ENCODE data around the gene MTMR11.
"Not testable (repeated sequence)": the region's sequence is repeated elsewhere in the genome, so short reads cannot be mapped to it uniquely, and the experiment has no call there.

MTMR11 gene

DNA sequence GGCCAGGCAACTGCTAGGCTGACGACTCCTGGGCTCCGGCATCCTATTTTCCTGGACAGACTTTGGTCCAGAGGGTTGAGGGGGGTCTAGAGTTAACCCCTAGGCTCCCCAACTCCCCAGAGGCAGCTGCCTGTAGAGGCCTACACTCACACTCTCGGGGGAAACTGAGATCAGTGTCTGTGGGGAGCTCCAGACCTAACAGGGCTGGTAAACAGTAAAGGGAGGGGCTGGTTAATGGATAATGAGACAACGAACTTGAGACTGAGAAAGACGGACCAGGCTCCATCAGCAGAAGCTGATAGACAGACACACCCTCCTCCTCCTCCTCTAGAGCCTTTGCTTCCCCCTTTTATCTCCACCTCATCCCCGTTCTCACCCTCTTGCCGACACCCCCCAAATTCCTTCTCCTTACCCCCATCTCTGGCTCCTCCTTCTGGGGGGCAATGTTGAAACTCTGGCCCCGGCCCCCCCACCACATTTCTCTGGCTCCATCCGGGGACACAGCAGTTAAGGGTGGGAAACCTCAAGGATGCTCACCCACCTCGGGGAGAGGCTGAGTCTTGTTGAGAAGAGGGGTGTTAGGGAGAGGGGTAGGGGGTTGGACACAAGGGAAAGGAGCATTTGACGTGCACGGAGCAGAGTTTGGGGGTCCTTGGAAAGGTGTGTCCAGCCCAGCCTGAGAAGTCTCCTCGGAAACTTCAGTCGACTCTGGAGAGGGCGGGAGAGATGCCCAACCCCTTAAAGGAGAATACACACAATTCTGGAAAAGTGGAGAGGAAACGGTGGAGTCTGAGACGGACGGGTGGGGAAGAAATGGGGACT lies at the start of gene MTMR11:
TSS of gene MTMR11 (minus strand) at position 710 of the 822 bp plus-strand sequence. CDS start at position 478, 232 bp downstream.
- H3K4me3 Mint-ChIP-seq = peak within 1 kb of the TSS; percentile 45
- peaks cover 30% of the 10 kb centered on the region for H3K4me1 Mint-ChIP-seq (ENCODE audit: low read depth)
- H3K36me3 Mint-ChIP-seq (ENCODE audit: low read depth) = no peaks in the 10 kb centered on the region
- H3K27me3 Mint-ChIP-seq (ENCODE audit: low read depth) = no peaks in the 10 kb centered on the region
- H3K27ac Mint-ChIP-seq = peak within 1 kb of the TSS; percentile 71
- no peaks in the 10 kb centered on the region for H3K9me3 Mint-ChIP-seq

DNA sequence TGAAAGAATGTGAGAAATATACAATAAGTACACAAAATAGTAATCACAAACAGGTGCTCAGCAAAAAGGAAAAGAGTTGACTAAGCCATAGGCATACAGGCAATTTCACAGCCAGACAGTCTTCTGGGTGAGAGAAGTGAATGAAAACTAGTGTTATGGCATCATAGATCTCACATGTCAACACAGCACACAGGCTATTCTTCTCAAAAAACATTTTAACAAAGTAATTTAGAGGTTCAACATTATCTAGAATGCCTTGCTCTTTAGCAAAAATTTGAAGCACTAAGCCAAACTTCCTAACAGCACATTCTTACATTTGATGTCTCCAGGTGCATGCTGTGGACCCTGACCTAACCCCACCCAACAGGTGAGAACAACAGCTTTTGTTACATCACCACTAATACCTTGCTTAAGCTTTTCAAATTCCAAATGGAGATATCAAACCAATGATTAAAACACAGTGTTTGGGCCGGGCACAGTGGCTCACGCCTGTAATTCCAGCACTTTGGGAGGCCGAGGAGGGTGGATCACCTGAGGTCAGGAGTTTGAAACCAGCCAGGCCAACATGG lies 43.4 kb upstream of the MTMR11 start:
- no peak overlapping the region for H3K4me3 Mint-ChIP-seq
- no peaks in the 10 kb centered on the region for H3K27me3 Mint-ChIP-seq (ENCODE audit: low read depth)
- H3K36me3 Mint-ChIP-seq (ENCODE audit: low read depth) = peaks cover 10% of the 10 kb centered on the region
- peaks cover 18% of the 10 kb centered on the region for H3K4me1 Mint-ChIP-seq (ENCODE audit: low read depth)
- H3K27ac Mint-ChIP-seq = no peak overlapping the region
- H3K9me3 Mint-ChIP-seq = no peaks in the 10 kb centered on the region

DNA sequence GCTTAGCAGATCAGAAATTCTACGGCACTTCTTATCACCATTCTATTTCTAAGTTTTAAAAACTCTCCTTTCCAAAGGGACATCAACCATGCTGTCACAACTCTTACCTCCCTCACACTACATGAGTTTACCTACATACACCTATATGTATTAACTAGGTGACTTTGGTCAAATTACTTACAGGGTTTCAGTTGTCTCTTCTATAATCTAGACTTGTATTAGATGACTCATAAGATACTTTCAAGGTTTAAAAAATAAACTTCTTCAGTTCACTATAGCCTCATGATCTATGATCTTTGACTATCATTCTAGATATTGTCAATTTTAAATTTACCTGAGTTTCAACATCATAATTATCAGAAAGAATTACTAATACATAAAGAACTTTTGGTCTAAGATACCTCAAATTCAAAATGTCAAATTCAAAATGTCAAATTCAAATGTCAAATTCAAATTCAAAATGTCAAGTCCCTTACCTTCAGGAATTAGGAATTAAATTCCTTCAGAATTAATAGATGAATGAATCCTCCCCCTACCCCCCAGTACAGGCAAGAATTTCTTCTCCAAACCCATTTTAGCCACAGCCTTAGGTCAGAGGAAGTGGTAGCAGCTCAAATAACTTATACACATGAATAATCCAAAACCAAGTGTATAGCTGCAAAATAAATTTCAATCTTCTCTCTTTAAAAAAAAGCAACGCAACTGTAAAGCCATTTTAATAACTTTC lies 42.7 kb upstream of the MTMR11 start:
- Mint-ChIP-seq H3K36me3 (ENCODE audit: low read depth) (peaks cover 13% of the 10 kb centered on the region), H3K9me3 (no peaks in the 10 kb centered on the region), H3K27ac (no peak overlapping the region), H3K4me1 (ENCODE audit: low read depth) (peaks cover 18% of the 10 kb centered on the region), H3K27me3 (ENCODE audit: low read depth) (no peaks in the 10 kb centered on the region), H3K4me3 (no peak overlapping the region)

DNA sequence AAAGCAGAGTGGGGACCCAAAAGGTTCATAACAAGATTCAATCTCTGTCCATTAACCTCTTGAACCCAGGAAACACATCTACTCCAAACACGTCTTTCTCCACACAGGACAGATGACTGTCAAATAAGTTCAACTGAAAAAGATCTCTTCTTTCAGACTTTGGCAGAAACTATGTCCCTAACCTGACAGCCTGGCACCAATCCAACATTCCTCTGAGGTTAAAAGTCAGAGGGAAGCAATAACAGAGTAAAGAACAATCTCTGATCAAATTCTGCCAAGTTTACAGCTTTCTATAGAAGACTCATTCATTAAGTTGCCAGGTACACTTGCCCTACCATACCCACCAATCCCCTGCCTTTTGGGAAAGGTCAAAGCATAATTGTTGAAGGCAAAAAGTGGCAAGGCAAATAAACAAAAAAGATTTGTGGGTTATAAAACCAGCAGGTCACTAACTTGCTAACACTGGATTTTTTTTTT lies 41.9 kb upstream of the MTMR11 start:
- peaks cover 15% of the 10 kb centered on the region for H3K36me3 Mint-ChIP-seq (ENCODE audit: low read depth)
- no peaks in the 10 kb centered on the region for H3K27me3 Mint-ChIP-seq (ENCODE audit: low read depth)
- H3K27ac Mint-ChIP-seq = no peak overlapping the region
- no peaks in the 10 kb centered on the region for H3K9me3 Mint-ChIP-seq
- peaks cover 18% of the 10 kb centered on the region for H3K4me1 Mint-ChIP-seq (ENCODE audit: low read depth)
- H3K4me3 Mint-ChIP-seq = no peak overlapping the region

DNA sequence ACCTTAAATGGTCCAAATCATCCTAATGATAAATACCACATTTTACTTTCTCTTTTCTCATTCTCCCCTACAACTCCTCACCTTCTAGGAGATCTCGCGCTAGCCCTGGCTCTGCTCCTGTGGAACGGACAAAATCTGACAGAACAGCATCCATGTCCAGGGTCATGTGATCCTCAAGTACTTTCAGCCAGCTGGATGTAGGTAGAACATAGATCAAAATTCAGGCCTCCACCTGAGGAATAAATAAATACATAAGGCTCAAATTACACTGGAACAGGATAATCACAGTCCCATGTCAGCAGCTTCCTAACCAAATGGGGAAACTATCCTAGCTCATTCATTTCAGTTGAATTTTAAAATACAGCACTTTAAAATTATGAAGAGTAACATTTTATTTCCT lies 40.7 kb upstream of the MTMR11 start:
- Mint-ChIP-seq H3K27ac (no peak overlapping the region), H3K4me3 (no peak overlapping the region), H3K9me3 (no peaks in the 10 kb centered on the region), H3K27me3 (ENCODE audit: low read depth) (no peaks in the 10 kb centered on the region), H3K36me3 (ENCODE audit: low read depth) (peaks cover 19% of the 10 kb centered on the region), H3K4me1 (ENCODE audit: low read depth) (peaks cover 18% of the 10 kb centered on the region)

GRCh38 chr1:149972547-149972946 lies 35.9 kb upstream of the MTMR11 start:
- no peaks in the 10 kb centered on the region for H3K27me3 Mint-ChIP-seq (ENCODE audit: low read depth)
- H3K27ac Mint-ChIP-seq = no peak overlapping the region
- no peak overlapping the region for H3K4me3 Mint-ChIP-seq
- peaks cover 18% of the 10 kb centered on the region for H3K36me3 Mint-ChIP-seq (ENCODE audit: low read depth)
- no peaks in the 10 kb centered on the region for H3K4me1 Mint-ChIP-seq (ENCODE audit: low read depth)
- H3K9me3 Mint-ChIP-seq = no peaks in the 10 kb centered on the region

DNA sequence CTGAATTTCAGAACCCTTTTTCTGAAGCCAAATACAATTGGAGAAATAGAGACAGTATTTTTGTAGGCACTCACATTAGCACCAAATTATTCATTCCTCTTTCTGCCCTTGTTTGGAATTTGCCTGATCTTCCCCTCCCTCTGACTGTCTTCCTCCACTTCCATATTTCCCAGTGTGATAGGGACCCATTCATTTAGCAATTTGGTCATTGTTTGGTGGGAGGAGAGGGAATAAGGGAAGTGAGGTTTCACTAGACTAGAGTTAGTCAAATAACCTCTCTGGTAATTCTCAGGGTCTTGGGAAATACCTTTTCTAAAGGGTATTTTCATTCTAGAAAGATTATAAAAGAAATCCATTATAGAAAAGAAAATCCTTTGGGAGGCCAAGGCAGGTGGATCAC lies 31.0 kb upstream of the MTMR11 start:
- Mint-ChIP-seq H3K9me3 (no peaks in the 10 kb centered on the region), H3K4me3 (no peak overlapping the region), H3K36me3 (ENCODE audit: low read depth) (peaks cover 15% of the 10 kb centered on the region), H3K4me1 (ENCODE audit: low read depth) (peaks cover 4% of the 10 kb centered on the region), H3K27ac (no peak overlapping the region), H3K27me3 (ENCODE audit: low read depth) (no peaks in the 10 kb centered on the region)

DNA sequence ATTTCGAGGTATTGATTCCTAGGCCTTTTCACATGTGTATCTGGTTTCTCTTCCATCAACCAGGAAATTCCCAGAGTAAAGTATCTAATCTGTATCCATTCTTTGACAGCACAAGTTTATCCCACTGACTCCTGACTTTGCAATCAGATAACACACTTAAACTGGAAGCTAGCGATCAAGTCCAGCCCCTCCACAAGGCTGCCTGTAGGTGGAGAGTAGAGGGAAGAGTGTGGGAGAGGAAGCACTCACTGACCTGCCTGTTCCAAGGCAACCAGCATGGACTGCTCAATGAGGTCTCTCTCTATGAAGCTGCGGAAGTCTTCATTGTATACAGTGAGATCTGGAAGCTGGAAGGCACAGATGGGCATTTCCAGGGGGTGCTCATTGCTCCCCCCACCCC lies 30.4 kb upstream of the MTMR11 start:
- peaks cover 15% of the 10 kb centered on the region for H3K36me3 Mint-ChIP-seq (ENCODE audit: low read depth)
- no peak overlapping the region for H3K4me3 Mint-ChIP-seq
- H3K4me1 Mint-ChIP-seq (ENCODE audit: low read depth) = peaks cover 8% of the 10 kb centered on the region
- no peak overlapping the region for H3K27ac Mint-ChIP-seq
- no peaks in the 10 kb centered on the region for H3K9me3 Mint-ChIP-seq
- H3K27me3 Mint-ChIP-seq (ENCODE audit: low read depth) = no peaks in the 10 kb centered on the region

- H3K27me3 Mint-ChIP-seq (ENCODE audit: low read depth) = no peaks in the 10 kb centered on the region
- H3K27ac Mint-ChIP-seq = no peak overlapping the region
- H3K4me3 Mint-ChIP-seq = no peak overlapping the region
- peaks cover 13% of the 10 kb centered on the region for H3K4me1 Mint-ChIP-seq (ENCODE audit: low read depth)
- no peaks in the 10 kb centered on the region for H3K9me3 Mint-ChIP-seq
- peaks cover 15% of the 10 kb centered on the region for H3K36me3 Mint-ChIP-seq (ENCODE audit: low read depth)
Measured at GRCh38 chr1:149966405-149966804, 29.7 kb upstream of the MTMR11 start.

GRCh38 chr1:149965440-149965839 lies 28.8 kb upstream of the MTMR11 start:
- H3K9me3 Mint-ChIP-seq = no peaks in the 10 kb centered on the region
- no peaks in the 10 kb centered on the region for H3K27me3 Mint-ChIP-seq (ENCODE audit: low read depth)
- no peak overlapping the region for H3K27ac Mint-ChIP-seq
- no peak overlapping the region for H3K4me3 Mint-ChIP-seq
- peaks cover 15% of the 10 kb centered on the region for H3K36me3 Mint-ChIP-seq (ENCODE audit: low read depth)
- H3K4me1 Mint-ChIP-seq (ENCODE audit: low read depth) = peaks cover 14% of the 10 kb centered on the region

GRCh38 chr1:149963358-149963757 lies 26.7 kb upstream of the MTMR11 start:
- Mint-ChIP-seq H3K4me3 (no peak overlapping the region), H3K27me3 (ENCODE audit: low read depth) (no peaks in the 10 kb centered on the region), H3K36me3 (ENCODE audit: low read depth) (peaks cover 22% of the 10 kb centered on the region), H3K4me1 (ENCODE audit: low read depth) (peaks cover 14% of the 10 kb centered on the region), H3K9me3 (no peaks in the 10 kb centered on the region), H3K27ac (no peak overlapping the region)

- H3K9me3 Mint-ChIP-seq = no peaks in the 10 kb centered on the region
- no peak overlapping the region for H3K27ac Mint-ChIP-seq
- no peaks in the 10 kb centered on the region for H3K27me3 Mint-ChIP-seq (ENCODE audit: low read depth)
- H3K4me1 Mint-ChIP-seq (ENCODE audit: low read depth) = peaks cover 14% of the 10 kb centered on the region
- H3K36me3 Mint-ChIP-seq (ENCODE audit: low read depth) = peaks cover 25% of the 10 kb centered on the region
- H3K4me3 Mint-ChIP-seq = no peak overlapping the region
Measured at GRCh38 chr1:149962736-149963135, 26.1 kb upstream of the MTMR11 start.

DNA sequence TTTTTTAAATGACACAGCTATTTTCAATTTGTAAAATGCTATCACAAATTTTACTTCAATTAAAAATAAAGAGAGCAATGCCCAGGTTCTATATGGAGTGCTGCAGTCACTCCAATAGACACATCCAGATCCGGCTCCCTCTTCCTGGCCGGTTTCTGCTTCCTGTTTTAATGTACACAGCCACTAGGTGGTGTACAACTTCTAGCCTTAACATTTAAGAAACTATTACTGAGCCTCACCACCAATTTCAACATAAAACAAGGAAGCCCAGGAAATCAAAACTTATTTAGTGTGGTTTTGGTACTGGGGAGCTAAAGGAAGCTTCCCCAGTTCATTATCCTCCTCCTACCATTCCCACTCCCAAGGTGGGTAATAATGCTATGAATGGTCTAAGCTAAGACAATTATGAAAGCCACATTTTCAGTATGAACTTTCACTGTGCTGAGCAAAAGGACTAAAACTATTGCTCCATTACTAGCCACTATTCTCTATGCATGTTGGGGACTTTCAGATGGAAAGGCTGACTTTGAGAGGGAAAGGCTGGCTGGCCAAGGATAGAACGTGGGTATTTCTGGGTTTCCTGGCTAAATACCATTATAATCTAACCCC lies 25.5 kb upstream of the MTMR11 start:
- Mint-ChIP-seq H3K4me3 (no peak overlapping the region), H3K27me3 (ENCODE audit: low read depth) (no peaks in the 10 kb centered on the region), H3K9me3 (no peaks in the 10 kb centered on the region), H3K27ac (no peak overlapping the region), H3K4me1 (ENCODE audit: low read depth) (peaks cover 14% of the 10 kb centered on the region), H3K36me3 (ENCODE audit: low read depth) (peaks cover 24% of the 10 kb centered on the region)

GRCh38 chr1:149957548-149957947 lies 20.9 kb upstream of the MTMR11 start:
- not testable (repeated sequence) for H3K27ac Mint-ChIP-seq; H3K4me3 Mint-ChIP-seq; H3K27me3 Mint-ChIP-seq (ENCODE audit: low read depth); H3K9me3 Mint-ChIP-seq
- Mint-ChIP-seq H3K4me1 (ENCODE audit: low read depth) (peaks cover 10% of the 10 kb centered on the region), H3K36me3 (ENCODE audit: low read depth) (peaks cover 29% of the 10 kb centered on the region)
